GM19193 (cell line): Measurements from ENCODE around the gene MYO5B.

Source experiments
- POLR2A ChIP-seq: IDR thresholded peaks from 4 replicates; pipeline ENCODE4 v1.6.1; 2011; ENCODE audit not compliant: insufficient read depth, insufficient read length; ENCODE audit errors: extremely low read depth

MYO5B gene

DNA sequence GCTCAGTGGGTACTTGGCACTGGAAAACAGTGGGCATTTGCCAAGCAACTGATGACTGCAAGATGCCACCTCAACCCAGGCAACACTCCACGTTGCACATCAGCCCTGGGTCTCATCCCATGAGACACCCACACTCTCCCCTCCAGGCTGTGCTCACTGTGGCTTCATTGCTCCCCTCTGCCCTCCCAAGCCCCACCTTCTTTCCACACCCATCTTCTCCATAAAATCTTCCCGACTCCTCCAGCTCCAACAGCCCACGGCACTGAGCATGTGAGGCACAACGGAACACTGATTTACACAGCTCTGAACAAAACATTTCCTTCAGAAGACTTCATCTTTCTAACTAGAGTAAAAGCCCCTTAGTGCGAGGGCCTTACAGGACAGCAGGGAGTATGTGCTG, 263.8 kb downstream of the MYO5B start:
- no peak for TF ChIP-seq POLR2A

GRCh38 chr18:49926106-49926745, 268.7 kb downstream of the MYO5B start:
- no peak for TF ChIP-seq POLR2A

DNA sequence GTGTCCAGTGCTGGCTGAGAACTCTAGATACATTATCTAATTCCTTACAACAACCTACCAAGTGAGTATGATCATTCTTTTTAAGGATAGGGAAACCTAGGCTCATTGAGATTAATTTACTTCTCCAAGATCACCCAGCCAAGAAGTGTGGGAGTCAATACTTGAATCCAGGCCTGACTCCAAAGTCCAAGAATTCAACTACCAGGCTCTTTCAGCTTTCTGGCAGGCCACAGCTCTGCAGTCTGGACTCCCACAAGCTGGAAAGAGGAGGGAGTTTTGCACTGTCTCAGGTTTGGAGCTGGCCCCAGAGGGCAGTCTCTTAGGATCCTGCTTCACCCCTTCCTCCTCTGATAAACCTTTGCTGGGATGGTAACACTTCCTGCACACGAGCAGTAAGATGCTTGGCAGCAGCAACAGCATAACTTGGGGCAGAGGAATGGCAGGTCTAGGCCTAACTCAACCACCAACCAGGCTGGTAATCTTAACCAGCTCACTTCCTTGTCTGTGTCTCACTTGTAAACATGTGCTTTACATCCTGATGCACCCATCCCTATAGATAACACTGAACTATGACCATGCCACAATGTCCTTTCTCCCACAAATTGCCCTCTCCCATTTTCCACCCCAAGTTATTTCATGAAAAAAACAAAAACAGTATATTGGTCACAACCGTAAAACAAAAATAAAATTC, 270.5 kb downstream of the MYO5B start:
- no peak for TF ChIP-seq POLR2A

DNA sequence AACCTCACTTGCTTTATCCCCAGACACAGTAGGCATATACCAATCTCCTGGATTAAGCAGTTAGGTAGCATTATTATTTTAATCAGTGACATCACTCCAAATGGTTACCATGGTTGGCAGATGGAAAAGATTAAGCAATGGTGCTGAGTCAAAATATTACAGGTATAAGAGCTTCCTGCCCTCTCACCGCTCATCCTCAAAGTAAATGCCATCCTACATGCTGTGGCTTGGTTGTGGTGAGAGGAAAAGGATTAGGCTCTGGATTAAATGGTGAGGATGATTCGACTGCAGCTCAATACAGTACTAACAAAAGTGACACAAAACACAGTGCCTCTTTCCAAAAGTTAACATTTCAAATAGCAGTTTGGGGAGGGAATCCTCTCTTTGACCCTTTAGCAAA, 272.7 kb downstream of the MYO5B start:
- no peak for TF ChIP-seq POLR2A

GRCh38 chr18:49921318-49921985, 273.5 kb downstream of the MYO5B start:
- no peak for TF ChIP-seq POLR2A

GRCh38 chr18:49920731-49921130, 274.2 kb downstream of the MYO5B start:
- no peak for TF ChIP-seq POLR2A

GRCh38 chr18:49917742-49918141, 277.2 kb downstream of the MYO5B start:
- TF ChIP-seq POLR2A = no peak

- TF ChIP-seq POLR2A = no peak
Observed at GRCh38 chr18:49915352-49915751, 279.6 kb downstream of the MYO5B start.

DNA sequence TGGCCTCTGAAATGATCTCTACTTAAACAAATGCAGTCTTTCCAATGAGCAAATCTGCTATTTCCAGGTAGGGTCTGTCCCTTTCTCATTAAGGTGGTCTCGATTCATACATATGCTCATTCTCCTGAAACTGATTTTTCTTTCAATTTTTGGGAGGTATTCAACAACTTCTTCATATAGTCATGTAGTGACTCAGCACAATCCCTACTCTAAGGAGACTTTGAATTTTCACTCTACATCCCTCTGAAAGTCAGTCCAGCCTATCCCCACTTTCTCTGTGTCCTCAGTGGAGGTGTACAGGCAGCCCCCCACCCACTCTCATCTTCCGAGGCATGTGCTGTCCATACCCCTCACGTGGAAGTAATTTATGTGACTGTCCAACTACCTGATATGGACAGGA, 281.7 kb downstream of the MYO5B start:
- no peak for TF ChIP-seq POLR2A

- TF ChIP-seq POLR2A = no peak
Observed at GRCh38 chr18:49911427-49911826, 283.5 kb downstream of the MYO5B start.

DNA sequence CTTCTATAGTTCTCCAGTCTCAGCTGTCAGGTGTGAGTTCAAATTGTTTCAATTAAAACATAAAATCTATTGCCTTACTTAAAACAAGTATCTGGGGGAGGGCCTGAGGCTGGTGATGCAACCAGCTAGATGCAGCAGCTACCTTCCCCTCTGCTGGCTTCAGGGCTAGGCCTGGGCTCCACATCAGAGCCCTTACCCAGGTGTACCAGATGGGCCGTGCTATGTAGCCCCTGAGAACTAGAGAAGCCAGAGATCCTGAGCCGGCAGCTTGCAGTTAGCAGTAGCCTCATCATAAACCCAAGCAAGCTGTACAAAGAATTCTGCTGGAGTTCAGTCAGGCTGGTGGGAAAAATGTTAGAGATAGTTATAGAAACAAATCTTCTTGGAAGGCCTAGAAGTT, 284.0 kb downstream of the MYO5B start:
- TF ChIP-seq POLR2A = no peak

- no peak for TF ChIP-seq POLR2A
Observed at GRCh38 chr18:49910019-49910418, 284.9 kb downstream of the MYO5B start.

DNA sequence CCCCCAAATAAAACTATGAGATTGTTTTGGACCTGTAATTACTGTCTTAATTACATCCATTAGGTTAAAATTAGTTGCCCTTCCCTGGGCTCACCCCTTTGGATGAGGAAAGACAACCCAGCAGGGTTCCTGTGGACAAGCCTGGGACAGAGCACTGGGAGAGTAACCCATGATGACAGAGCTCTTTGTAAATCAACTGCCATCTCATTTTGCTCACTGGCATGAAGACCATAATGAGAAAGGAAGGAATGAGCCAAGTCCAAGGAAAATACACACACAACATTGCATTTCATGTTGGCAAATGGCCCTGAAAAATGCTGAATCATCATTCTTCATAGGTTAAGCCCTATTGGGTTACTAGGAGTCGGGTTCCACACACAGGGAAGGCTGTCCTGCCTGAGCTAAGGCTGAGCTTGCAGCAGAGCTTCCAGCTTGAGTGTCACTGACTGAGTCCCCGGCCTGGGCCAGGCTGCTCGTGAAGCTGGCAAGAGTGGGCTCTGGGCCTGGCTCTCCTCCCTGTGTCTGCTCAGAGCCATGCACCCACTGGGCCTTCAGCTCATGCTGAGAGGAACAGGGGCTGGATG, 287.5 kb downstream of the MYO5B start:
- no peak for TF ChIP-seq POLR2A

- TF ChIP-seq POLR2A = no peak
Observed at GRCh38 chr18:49905771-49906170, 289.2 kb downstream of the MYO5B start.

DNA sequence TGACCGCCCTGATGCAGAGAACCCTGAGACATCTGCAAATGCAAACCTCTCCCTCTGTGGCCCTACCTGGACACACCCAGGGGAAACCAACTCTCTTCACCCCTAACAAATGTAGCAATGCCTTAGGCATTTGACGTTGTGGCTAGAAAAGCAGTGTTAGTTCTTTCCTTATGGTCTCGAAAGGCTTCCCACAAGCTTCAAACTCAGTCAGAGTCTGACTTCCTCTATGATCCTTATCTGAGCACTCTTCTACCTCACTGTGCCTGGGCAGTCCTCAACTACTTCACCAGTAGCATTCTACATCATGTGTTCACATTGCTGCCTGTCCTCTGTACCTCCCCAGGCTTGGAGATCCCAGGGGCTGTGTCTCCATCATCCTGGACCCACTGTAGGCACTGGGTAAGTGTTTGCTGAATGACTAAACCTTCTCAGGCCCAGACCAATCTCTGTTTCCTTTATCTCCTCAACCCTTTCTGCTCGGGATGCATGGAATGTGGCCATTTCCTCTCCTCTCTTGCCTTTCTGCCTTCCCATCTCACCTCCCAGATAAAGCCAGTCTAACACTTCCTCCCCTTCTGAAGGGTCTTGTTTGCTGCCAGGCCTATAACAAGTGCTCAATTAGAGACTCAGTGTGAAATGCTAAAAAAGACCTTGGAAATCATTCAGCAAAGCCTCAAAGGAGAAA, 289.9 kb downstream of the MYO5B start:
- no peak for TF ChIP-seq POLR2A

DNA sequence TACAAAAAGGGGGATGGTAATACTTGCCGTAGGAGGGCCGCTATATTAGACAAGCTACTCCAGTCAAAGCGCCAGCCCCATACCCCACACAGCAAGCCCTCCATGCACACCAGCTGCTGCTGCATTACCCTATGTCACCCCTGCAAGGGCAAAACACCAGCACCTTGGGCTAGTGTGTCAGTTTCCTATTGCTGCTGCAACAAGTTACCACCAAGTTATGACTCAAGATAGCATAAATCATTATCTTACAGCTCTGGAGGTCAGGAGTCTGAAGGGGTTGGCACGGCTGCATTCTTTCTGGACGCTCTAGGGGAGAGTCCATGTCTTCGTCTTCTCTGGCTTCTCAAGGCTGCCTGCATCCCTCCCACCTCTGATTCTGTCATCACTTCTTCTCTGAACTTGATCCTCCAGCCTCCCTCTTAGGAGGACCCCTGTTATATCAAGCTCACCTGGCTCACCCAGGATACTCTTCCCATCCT, 293.0 kb downstream of the MYO5B start:
- no peak for TF ChIP-seq POLR2A
